CD4-positive, alpha-beta memory T cell (primary cell): Measurements from ENCODE around the gene KRT5. TPM values are rescaled to one million over a fixed set of nuclear protein-coding genes. Genes with fewer than 3 reads are reported as not detected.

ENCODE experiments used
- CTCF ChIA-PET: fragments of 350-600 bp; sonication (Branson Sonifier 250); formaldehyde crosslinking; loops from one replicate; lab custom pipeline; 2021; ENCODE audit warnings: inconsistent platforms; ENCODE audit not compliant: partially characterized antibody; lab: Charles Lee
- POLR2A ChIA-PET: fragments of 350-600 bp; sonication (Branson Sonifier 250); formaldehyde crosslinking; loops from one replicate; lab custom pipeline; 2021; ENCODE audit not compliant: partially characterized antibody; lab: Charles Lee
- DNase-seq, 5 donors: peaks; one replicate each; pipeline versions ENCODE4 v3.0.0 to v3.0.0-alpha.2; 2020 to 2022; ENCODE audit warnings: mixed read lengths in 1 of 5
- H3K27ac ChIP-seq: one replicate; pipeline ENCODE4 v1.7.0; 2013; ENCODE audit warnings: low read depth, low read length
- H3K27me3 ChIP-seq: 2 replicates; pipeline ENCODE4 v1.7.0; 2013; ENCODE audit warnings: mild to moderate bottlenecking, low read length, moderate library complexity; ENCODE audit not compliant: insufficient read depth
- H3K36me3 ChIP-seq: 2 replicates; pipeline ENCODE4 v1.7.0; 2013; ENCODE audit warnings: mild to moderate bottlenecking, low read length, moderate library complexity; ENCODE audit not compliant: insufficient read depth
- H3K4me1 ChIP-seq: 2 replicates; pipeline ENCODE4 v1.7.0; 2013; ENCODE audit warnings: mild to moderate bottlenecking, low read length, moderate library complexity; ENCODE audit not compliant: insufficient read depth
- H3K4me3 ChIP-seq, 2 donors: one replicate each; pipeline ENCODE4 v1.7.0; 2013; ENCODE audit warnings: low read length in 2 of 2, mild to moderate bottlenecking in 1 of 2
- H3K9me3 ChIP-seq, 2 donors: one replicate each; pipeline ENCODE4 v1.7.0; 2013; ENCODE audit warnings: low read length in 2 of 2, control low read depth in 1 of 2; ENCODE audit not compliant: control insufficient read depth in 1 of 2
- H3K27ac Mint-ChIP-seq, 7 donors: one replicate each; pipeline ENCODE4 v1.8.0; 2020 to 2021; ENCODE audit warnings: mixed read lengths in 7 of 7, mild to moderate bottlenecking in 6 of 7, inconsistent platforms in 3 of 7, moderate library complexity in 3 of 7
- H3K27me3 Mint-ChIP-seq, 2 donors: one replicate each; pipeline ENCODE4 v1.8.0; 2020 to 2021; ENCODE audit warnings: mixed read lengths in 2 of 2
- H3K36me3 Mint-ChIP-seq, 2 donors: one replicate each; pipeline ENCODE4 v1.8.0; 2020 to 2021; ENCODE audit warnings: mixed read lengths in 2 of 2, inconsistent platforms in 1 of 2, mild to moderate bottlenecking in 1 of 2
- H3K4me1 Mint-ChIP-seq, 4 donors: one replicate each; pipeline ENCODE4 v1.8.0; 2020 to 2021; ENCODE audit warnings: mixed read lengths in 4 of 4, mild to moderate bottlenecking in 1 of 4
- H3K4me3 Mint-ChIP-seq, 8 donors: one replicate each; pipeline ENCODE4 v1.8.0; 2020 to 2021; ENCODE audit warnings: mixed read lengths in 8 of 8, mild to moderate bottlenecking in 7 of 8, moderate library complexity in 6 of 8, inconsistent platforms in 3 of 8
- H3K9me3 Mint-ChIP-seq, 8 donors: one replicate each; pipeline ENCODE4 v1.8.0; 2020 to 2021; ENCODE audit warnings: mixed read lengths in 8 of 8, mild to moderate bottlenecking in 5 of 8, inconsistent platforms in 3 of 8, moderate library complexity in 1 of 8
- intact Hi-C: fragments of 100-400 bp; cut with micrococcal nuclease; formaldehyde crosslinking; loops from one replicate; pipeline ENCODE4 v1.15.1; 2023
- polyA plus RNA-seq, 2 donors: library from polyadenylated mRNA; unstranded; fragments of 300-500 nt; fragmentation: Illumina TruSeq; gene quantifications; one replicate each; pipeline ENCODE4 v1.2.3, GENCODE V29; 2021
- total RNA-seq, 2 experiments: library from RNA; stranded (reverse); gene quantifications; one replicate each; pipeline ENCODE4 v1.2.3, GENCODE V29; 2021

KRT5 gene
- total and polyA plus RNA-seq, 4 experiments from 2014 or later, result not detected

DNA sequence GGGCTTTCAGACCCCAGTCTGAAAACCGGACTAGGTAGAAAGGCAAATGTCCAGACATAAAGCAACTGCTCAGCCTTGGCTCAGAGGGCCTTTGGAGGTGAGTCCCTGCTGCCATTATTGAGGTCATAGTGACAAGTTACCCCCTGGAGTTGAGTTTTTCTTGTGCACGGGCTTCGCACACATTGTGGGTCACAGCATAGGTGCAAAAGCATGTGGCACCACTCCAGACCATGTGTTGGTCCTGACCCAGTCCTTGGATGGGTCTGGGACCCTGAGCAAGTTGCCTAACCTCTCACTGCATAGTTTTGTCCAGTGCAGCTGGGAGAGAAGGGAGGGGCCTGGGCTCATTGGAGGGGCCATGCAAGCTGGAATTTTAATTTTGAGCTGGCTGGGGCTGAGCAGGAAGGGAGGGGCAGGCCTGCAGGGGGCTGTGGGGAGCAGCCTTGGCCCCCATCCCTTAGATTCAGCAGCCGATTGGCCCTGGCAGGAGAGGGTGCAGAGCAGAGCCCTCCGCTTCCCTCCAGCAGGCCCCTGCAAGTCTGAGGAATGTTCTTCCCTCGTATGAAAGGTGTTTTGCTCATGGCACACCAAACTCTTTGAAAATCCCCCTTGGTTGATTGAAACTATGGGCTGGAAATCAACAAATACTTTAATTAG lies 4.2 kb upstream of the KRT5 start:
- intact Hi-C loops, result no loop called here
- no peak overlapping the region for H3K27ac ChIP-seq
- H3K4me3 ChIP-seq, result no peak overlapping the region
- Mint-ChIP-seq H3K27ac (no peak overlapping the region), H3K4me3 (no peak overlapping the region), H3K36me3 (no peaks in the 10 kb centered on the region), H3K4me1 (no peaks in the 10 kb centered on the region), H3K9me3 (no peaks in the 10 kb centered on the region), H3K27me3 (peaks cover 2 to 4% of the 10 kb centered on the region in 2 donors)
- DNase-seq, result no peak
- no peaks in the 10 kb centered on the region for H3K4me1 ChIP-seq
- H3K36me3 ChIP-seq, result no peaks in the 10 kb centered on the region
- no peaks in the 10 kb centered on the region for H3K27me3 ChIP-seq
- POLR2A ChIA-PET, result no interaction called here
- CTCF ChIA-PET, result no interaction called here
- H3K9me3 ChIP-seq, result no peaks in the 10 kb centered on the region

DNA sequence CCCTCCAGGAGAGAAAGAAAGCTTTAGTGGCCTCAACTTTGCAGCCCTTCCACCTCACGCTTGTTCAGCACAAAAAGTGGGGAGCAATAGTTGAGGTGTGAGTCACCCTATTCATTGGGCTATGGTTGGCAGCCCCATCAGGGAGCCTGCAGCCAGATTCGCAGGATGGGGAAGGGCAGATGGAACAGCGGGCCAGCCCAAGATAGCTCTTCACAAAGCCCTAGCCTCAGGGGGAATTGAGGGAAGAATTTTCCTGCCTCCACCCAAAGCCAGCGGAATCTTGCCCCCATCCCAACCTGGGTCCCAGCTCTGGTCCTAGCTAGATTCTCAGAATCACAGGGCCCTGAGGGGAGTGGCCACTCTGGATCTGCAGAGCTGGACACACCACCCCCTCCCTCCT lies 3.6 kb upstream of the KRT5 start:
- Histone ChIP-seq H3K36me3 (no peaks in the 10 kb centered on the region), H3K4me1 (no peaks in the 10 kb centered on the region), H3K4me3 (no peak overlapping the region), H3K9me3 (no peaks in the 10 kb centered on the region), H3K27ac (no peak overlapping the region), H3K27me3 (no peaks in the 10 kb centered on the region)
- no peaks in the 10 kb centered on the region for H3K4me1 Mint-ChIP-seq
- no peaks in the 10 kb centered on the region for H3K36me3 Mint-ChIP-seq
- H3K27ac Mint-ChIP-seq, result no peak overlapping the region
- H3K4me3 Mint-ChIP-seq, result no peak overlapping the region
- DNase-seq, result no peak
- H3K27me3 Mint-ChIP-seq, result peaks cover 2 to 4% of the 10 kb centered on the region in 2 donors
- ChIA-PET POLR2A (no interaction called here), CTCF (no interaction called here)
- intact Hi-C loops, result no loop called here
- no peaks in the 10 kb centered on the region for H3K9me3 Mint-ChIP-seq

DNA sequence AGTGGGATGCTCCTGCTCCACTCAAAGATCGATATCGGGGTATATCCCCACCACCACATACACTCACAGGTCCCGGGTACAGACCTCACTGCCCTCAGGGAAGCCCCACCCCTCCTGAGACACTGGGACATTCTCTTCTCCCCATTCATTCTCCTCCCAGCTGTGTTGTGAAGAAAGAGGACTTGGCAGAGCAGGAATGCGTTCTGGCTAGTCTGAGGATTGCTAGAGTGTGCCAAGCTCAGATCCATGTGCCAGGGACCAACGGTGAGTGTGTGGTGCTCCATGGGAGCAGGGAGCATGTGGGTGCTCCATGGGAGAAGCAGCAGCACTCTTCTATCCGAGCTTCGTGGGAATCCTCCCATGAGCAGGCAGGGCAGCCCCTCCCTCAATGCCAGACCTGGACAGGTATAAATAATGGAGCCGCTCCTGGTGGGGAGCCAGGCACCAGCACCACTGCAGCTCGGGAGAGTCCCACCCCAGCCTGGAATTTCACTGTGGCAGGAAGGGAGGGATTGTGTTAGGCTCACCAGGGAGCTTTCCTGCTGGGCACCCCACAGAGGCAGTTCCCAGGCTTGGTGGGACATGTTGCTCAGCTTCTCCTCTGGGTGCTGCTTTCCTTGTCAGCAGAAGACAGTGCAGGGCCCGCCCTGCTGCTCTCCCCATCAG lies 2.3 kb upstream of the KRT5 start:
- H3K9me3 ChIP-seq, result no peaks in the 10 kb centered on the region
- ChIA-PET POLR2A (no interaction called here), CTCF (no interaction called here)
- H3K27me3 ChIP-seq, result no peaks in the 10 kb centered on the region
- no peaks in the 10 kb centered on the region for H3K36me3 Mint-ChIP-seq
- peaks cover 2 to 4% of the 10 kb centered on the region in 2 donors for H3K27me3 Mint-ChIP-seq
- no peaks in the 10 kb centered on the region for H3K4me1 ChIP-seq
- H3K4me3 ChIP-seq, result no peak overlapping the region
- H3K27ac ChIP-seq, result no peak overlapping the region
- DNase-seq, result no peak
- no peaks in the 10 kb centered on the region for H3K4me1 Mint-ChIP-seq
- no peaks in the 10 kb centered on the region for H3K36me3 ChIP-seq
- H3K9me3 Mint-ChIP-seq, result no peaks in the 10 kb centered on the region
- H3K27ac Mint-ChIP-seq, result no peak overlapping the region
- no peak overlapping the region for H3K4me3 Mint-ChIP-seq
- intact Hi-C loops, result no loop called here

DNA sequence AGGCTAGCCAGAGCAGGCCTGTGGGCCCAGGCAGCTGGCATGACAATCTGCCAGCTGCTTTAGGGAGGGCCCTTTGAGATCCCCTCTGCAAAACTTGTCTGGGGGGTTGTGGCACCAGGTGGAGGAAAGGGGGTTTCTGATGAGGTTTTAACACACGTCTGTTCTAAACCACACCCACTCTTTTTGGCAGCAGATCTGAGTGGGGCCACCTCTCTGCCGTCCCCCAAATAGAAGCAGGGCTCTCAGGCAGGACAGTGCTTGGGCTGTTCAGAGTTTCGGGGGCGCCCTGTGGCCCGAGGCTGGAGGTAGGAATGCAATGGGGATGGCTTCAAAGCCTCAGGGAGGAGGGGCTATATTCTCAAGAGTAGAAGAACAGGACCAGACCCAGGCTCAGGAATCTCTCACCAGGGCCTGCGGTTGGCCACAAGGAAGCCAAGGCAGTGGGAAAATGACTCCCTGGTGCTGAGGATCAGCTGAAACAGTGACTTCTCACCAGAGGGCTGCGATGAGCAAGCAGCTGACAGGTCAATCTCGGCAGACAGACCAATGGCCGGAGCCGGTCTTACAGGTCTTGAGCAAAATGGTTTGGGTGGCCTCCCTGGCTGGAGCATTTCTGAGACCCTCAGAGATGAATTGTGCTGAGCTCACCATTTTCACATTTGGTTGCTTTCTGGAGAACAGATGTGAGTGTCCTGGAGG lies 1.5 kb upstream of the KRT5 start:
- Histone ChIP-seq H3K27ac (no peak overlapping the region), H3K4me3 (no peak overlapping the region), H3K27me3 (no peaks in the 10 kb centered on the region), H3K4me1 (no peaks in the 10 kb centered on the region), H3K36me3 (no peaks in the 10 kb centered on the region), H3K9me3 (no peaks in the 10 kb centered on the region)
- intact Hi-C loops, result no loop called here
- DNase-seq, result no peak
- Mint-ChIP-seq H3K4me3 (no peak overlapping the region), H3K36me3 (no peaks in the 10 kb centered on the region), H3K4me1 (no peaks in the 10 kb centered on the region), H3K9me3 (no peaks in the 10 kb centered on the region), H3K27ac (no peak overlapping the region), H3K27me3 (peaks cover 2 to 4% of the 10 kb centered on the region in 2 donors)
- ChIA-PET CTCF (interaction anchor here (0.9 kb wide), 1 partner anchor 15 kb away, joined by 3 read pairs; no protein-coding TSS in a partner anchor), POLR2A (no interaction called here)

DNA sequence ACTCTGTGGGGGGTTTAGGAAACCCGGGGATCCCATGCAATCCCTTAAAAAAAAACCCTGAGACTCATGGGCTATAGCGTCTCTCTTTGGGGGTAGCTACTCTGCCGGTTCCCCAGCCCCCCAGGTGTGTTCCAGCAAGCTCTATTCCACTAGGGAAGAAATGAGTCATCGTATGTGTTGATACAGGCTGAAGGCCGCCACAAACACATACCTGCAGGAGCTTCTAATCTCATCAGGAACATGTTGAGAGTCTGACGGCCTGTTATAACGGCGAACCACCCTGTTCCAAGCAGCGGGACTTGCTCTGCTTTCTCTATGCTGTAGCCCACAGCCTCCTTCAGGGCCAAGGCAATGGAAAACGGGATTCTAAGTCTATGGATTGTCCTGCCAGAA lies 977 bp upstream of the KRT5 start:
- Mint-ChIP-seq H3K27me3 (peaks cover 2 to 4% of the 10 kb centered on the region in 2 donors), H3K4me1 (no peaks in the 10 kb centered on the region), H3K9me3 (no peaks in the 10 kb centered on the region), H3K36me3 (no peaks in the 10 kb centered on the region), H3K4me3 (no peak overlapping the region), H3K27ac (no peak overlapping the region)
- intact Hi-C loops, result no loop called here
- no peaks in the 10 kb centered on the region for H3K4me1 ChIP-seq
- H3K9me3 ChIP-seq, result no peaks in the 10 kb centered on the region
- CTCF ChIA-PET, result interaction anchor here (0.9 kb wide), 1 partner anchor 15 kb away, joined by 3 read pairs; no protein-coding TSS in a partner anchor
- no peaks in the 10 kb centered on the region for H3K36me3 ChIP-seq
- DNase-seq, result no peak
- H3K27me3 ChIP-seq, result no peaks in the 10 kb centered on the region
- H3K4me3 ChIP-seq, result no peak overlapping the region
- POLR2A ChIA-PET, result no interaction called here
- no peak overlapping the region for H3K27ac ChIP-seq

DNA sequence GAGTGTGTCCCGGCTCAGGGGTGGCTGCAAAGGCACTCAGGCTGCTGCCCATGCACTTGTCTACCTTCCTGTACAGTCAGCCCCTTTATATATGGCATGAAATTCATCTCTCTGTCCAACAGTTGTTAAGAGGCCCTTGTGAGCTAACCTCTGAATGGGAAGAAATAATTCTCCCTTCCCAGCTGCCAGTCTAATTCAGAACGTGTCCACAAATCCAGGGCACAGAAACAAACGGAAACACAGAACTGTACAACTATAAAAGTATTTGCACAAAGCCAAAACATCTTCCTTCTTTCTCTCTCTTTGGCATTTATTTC lies 849 bp downstream of the KRT5 start:
- no peaks in the 10 kb centered on the region for H3K4me1 Mint-ChIP-seq
- intact Hi-C loops, result no loop called here
- CTCF ChIA-PET, result no interaction called here
- peaks cover 2 to 7% of the 10 kb centered on the region in 2 donors for H3K27me3 Mint-ChIP-seq
- H3K4me3 ChIP-seq, result no peak overlapping the region
- H3K36me3 Mint-ChIP-seq, result no peaks in the 10 kb centered on the region
- no peaks in the 10 kb centered on the region for H3K27me3 ChIP-seq
- no peak for DNase-seq
- no peaks in the 10 kb centered on the region for H3K36me3 ChIP-seq
- H3K4me3 Mint-ChIP-seq, result no peak overlapping the region
- POLR2A ChIA-PET, result no interaction called here
- H3K27ac Mint-ChIP-seq, result no peak overlapping the region
- H3K27ac ChIP-seq, result no peak overlapping the region
- no peaks in the 10 kb centered on the region for H3K4me1 ChIP-seq
- H3K9me3 ChIP-seq, result no peaks in the 10 kb centered on the region
- H3K9me3 Mint-ChIP-seq, result no peaks in the 10 kb centered on the region

DNA sequence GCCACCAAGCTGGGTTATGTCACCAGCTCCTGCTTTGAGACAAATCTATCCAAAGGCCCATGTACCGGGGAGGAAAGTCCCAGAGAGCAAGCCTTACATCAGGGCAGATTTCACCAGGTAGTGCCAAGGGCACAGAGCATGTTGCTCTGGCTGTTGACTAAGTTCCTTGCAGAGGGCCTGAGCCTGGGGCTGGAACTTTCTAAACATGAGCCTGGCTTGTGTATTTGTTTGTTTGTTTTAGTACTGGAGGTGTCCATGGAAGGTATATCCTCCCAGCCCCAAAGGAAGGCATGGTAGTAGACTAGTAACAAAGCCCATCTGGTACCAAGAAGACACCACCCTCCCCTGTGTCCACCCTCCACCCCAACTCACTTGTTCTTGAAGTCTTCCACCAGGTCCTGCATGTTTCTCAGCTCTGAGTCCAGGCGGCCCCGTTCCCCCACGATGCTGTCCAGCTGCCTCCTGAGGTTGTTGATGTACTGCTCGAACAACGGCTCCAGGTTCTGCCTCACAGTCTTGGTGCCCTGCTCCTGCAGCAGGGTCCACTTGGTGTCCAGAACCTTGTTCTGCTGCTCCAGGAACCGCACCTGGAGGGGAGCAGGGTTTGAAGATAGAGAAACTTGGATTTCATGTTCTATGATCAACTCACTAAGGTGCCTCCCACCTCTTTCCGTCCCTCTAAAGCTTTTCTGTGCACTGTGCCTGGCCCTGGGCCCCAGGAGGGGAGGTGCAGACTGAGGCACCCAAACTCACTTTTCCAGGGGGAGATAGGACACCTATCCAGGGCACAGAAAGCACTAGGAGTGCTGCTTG lies 1.4 kb downstream of the KRT5 start:
- CTCF ChIA-PET, result no interaction called here
- H3K4me3 Mint-ChIP-seq, result no peak overlapping the region

More for the DNA sequence above, 1.4 kb downstream of the KRT5 start:
- H3K4me3 ChIP-seq, result no peak overlapping the region
- H3K27ac Mint-ChIP-seq, result no peak overlapping the region
- no peaks in the 10 kb centered on the region for H3K9me3 Mint-ChIP-seq
- no peak overlapping the region for H3K27ac ChIP-seq
- POLR2A ChIA-PET, result no interaction called here
- H3K4me1 ChIP-seq, result no peaks in the 10 kb centered on the region
- intact Hi-C loops, result no loop called here
- H3K36me3 Mint-ChIP-seq, result no peaks in the 10 kb centered on the region
- no peak for DNase-seq
- H3K36me3 ChIP-seq, result no peaks in the 10 kb centered on the region
- H3K27me3 ChIP-seq, result no peaks in the 10 kb centered on the region
- no peaks in the 10 kb centered on the region for H3K9me3 ChIP-seq
- H3K27me3 Mint-ChIP-seq, result peaks cover 6 to 11% of the 10 kb centered on the region in 2 donors
- no peaks in the 10 kb centered on the region for H3K4me1 Mint-ChIP-seq
